Activated CD4-positive, alpha-beta T cell treated with anti-CD3 and anti-CD28 coated beads for 36 hours (primary cell): ENCODE results near the gene AVPR1B. TPM values are rescaled to one million over a fixed set of nuclear protein-coding genes. Genes with fewer than 3 reads are reported as not detected.
A peak's percentile ranks its signal among the peaks of the same experiment; 100 is the strongest.

ENCODE experiments used
- ATAC-seq: fragments of 200-7000 bp; cut with Tn5 transposase; one replicate; pipeline ENCODE4 v1.10.0; 2021; ENCODE audit warnings: mild to moderate bottlenecking, moderate library complexity
- CTCF ChIA-PET: fragments of 350-600 bp; sonication (Branson Sonifier 250); formaldehyde crosslinking; loops from one replicate; lab custom pipeline; 2021; ENCODE audit warnings: antibody characterized with exemption; lab: Charles Lee
- POLR2A ChIA-PET: fragments of 350-600 bp; sonication (Branson Sonifier 250); formaldehyde crosslinking; loops from one replicate; lab custom pipeline; 2021; ENCODE audit warnings: antibody characterized with exemption, inconsistent platforms; lab: Charles Lee
- DNase-seq: peaks from one replicate; pipeline ENCODE4 v3.0.0-alpha.2; 2020
- H3K27ac Mint-ChIP-seq: one replicate; pipeline ENCODE4 v1.8.0; 2021; ENCODE audit warnings: mixed read lengths
- H3K27me3 Mint-ChIP-seq: one replicate; pipeline ENCODE4 v1.8.0; 2021; ENCODE audit warnings: mixed read lengths
- H3K36me3 Mint-ChIP-seq: one replicate; pipeline ENCODE4 v1.8.0; 2021; ENCODE audit warnings: low read depth, mixed read lengths
- H3K4me1 Mint-ChIP-seq: one replicate; pipeline ENCODE4 v1.8.0; 2021; ENCODE audit warnings: mixed read lengths
- H3K4me3 Mint-ChIP-seq: one replicate; pipeline ENCODE4 v1.8.0; 2021; ENCODE audit warnings: mild to moderate bottlenecking, moderate library complexity, mixed read lengths
- H3K9me3 Mint-ChIP-seq: one replicate; pipeline ENCODE4 v1.8.0; 2021; ENCODE audit warnings: low read depth, mixed read lengths
- intact Hi-C, 2 experiments: fragments of 100-400 bp; cut with DNase I in 1 of 2; cut with micrococcal nuclease in 1 of 2; formaldehyde crosslinking; loops; one replicate each; pipeline versions ENCODE4 v1.14.2 to v1.15.1; 2022 to 2024; cut with DNase I, micrococcal nuclease
- total RNA-seq, 2 experiments: library from RNA; stranded (reverse); gene quantifications; one replicate each; pipeline ENCODE4 v1.2.3, GENCODE V29; 2021

The AVPR1B gene, protein sequence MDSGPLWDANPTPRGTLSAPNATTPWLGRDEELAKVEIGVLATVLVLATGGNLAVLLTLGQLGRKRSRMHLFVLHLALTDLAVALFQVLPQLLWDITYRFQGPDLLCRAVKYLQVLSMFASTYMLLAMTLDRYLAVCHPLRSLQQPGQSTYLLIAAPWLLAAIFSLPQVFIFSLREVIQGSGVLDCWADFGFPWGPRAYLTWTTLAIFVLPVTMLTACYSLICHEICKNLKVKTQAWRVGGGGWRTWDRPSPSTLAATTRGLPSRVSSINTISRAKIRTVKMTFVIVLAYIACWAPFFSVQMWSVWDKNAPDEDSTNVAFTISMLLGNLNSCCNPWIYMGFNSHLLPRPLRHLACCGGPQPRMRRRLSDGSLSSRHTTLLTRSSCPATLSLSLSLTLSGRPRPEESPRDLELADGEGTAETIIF
- total RNA-seq = not detected

DNA sequence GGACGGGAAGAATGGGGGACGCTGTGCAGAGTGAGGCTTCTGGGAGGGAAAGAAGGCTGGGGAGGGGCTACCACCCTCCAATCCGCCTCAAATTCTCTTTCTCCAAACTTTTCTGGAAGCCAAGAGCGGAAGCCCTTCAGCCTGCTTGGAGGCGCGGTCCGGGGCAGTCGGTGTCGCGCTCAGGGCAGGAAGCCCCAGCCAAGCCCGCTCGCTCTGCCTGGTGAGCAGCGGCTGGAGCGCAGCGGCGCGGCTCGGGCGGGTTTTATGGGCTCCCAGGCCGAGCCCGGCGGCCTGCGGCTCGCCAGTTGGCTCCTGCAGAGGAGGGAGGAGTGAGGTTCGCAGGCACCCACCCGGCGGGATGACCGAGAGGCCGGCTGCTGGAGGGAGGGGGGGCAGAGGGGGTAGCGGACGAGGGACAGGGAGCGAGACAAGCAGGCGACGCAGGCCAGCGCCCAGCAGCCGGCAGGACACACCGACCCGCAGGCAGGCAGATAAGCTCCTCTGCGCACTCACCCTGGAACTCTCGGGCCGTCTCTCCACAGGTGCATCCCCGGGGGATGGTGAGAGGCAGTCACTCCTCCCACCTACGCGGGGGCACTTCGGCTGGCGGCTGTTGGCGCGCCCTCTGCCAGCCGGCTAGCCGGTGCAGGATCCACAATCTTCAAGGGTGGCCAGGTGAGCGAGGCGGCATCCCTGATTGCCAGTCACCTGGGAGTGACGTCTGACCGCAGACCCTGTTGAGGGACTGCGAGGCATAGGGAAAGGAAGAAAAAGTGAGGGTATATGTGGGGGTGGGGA lies at the start of gene AVPR1B:
Gene AVPR1B, minus strand, starts transcription at position 238 of the 798 bp plus-strand sequence. CDS start 498 bp downstream, outside the sequence.
- ChIA-PET POLR2A (no interaction called here), CTCF (interaction anchor here (0.7 to 1.0 kb wide), 2 partner anchors 9 to 362 kb away, joined by 3 read pairs; no protein-coding TSS in a partner anchor)
- Mint-ChIP-seq H3K4me3 (no peak within 1 kb of the TSS), H3K9me3 (peaks cover 5% of the 10 kb centered on the region), H3K27me3 (peaks cover 38% of the 10 kb centered on the region), H3K27ac (no peak within 1 kb of the TSS), H3K36me3 (peaks cover 3% of the 10 kb centered on the region), H3K4me1 (peaks cover 8% of the 10 kb centered on the region)
- intact Hi-C loops = no loop called here
- peak; percentile 68 for DNase-seq
- peak; percentile 86 for ATAC-seq

DNA sequence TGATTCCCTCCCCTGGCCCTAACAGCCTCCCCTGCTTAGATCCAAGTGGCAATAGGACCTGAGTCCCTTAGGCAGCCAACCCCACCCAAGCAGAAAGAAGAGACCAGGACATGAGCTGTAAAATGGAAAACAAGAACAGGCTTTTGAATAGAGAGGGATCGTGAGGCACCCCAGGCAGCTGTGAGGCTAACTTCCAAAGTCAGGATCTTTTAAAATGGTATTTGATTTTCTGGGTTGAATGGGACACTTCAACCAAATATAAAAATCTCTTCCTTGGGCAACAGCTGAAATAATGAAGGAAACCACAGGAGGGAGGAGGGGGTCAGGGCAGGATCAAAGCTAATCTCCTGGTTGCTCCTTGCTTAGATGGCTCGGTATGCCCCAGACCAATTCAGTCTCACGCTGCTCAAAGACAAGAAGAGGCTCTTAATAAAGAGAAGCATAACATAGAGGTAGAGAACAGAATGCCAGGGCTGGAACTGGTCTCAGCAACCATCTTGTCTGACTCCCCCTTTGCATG lies 28.6 kb upstream of the AVPR1B start:
- peaks cover 8% of the 10 kb centered on the region for H3K27me3 Mint-ChIP-seq
- DNase-seq (no peak), ATAC-seq (no peak)
- ChIA-PET CTCF (interaction anchor here (2.8 kb wide), 1 partner anchor 228 kb away, joined by 7 read pairs; no protein-coding TSS in a partner anchor), POLR2A (no interaction called here)
- intact Hi-C loops = no loop called here
- no peaks in the 10 kb centered on the region for H3K36me3 Mint-ChIP-seq
- no peak overlapping the region for H3K27ac Mint-ChIP-seq
- H3K4me3 Mint-ChIP-seq = no peak overlapping the region
- peaks cover 5% of the 10 kb centered on the region for H3K4me1 Mint-ChIP-seq
- peaks cover 2% of the 10 kb centered on the region for H3K9me3 Mint-ChIP-seq

DNA sequence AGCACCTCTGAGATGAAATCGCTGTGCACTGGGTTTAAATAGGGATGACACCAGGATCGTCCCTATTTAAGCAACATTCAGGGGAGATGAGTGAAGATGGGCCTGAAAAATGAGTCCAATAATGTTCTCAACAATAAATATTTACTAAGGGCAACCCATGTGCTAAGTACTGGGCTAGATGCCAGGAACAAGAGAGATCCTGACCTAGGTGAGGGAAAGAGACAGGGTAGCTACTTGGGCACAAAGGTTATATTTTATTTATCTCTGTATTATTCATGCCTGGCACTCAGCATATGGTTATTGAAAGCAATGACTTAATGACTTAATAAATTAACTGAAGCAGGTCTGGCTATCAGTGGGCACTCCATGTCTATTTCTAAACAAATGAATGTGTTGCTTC lies 27.4 kb upstream of the AVPR1B start:
- ChIA-PET CTCF (interaction anchor here (1.1 to 2.8 kb wide), 3 partner anchors 10 to 226 kb away, joined by 3 to 7 read pairs (median 3); no protein-coding TSS in a partner anchor), POLR2A (no interaction called here)
- Mint-ChIP-seq H3K36me3 (no peaks in the 10 kb centered on the region), H3K27ac (no peak overlapping the region), H3K9me3 (no peaks in the 10 kb centered on the region), H3K4me3 (no peak overlapping the region), H3K27me3 (peaks cover 9% of the 10 kb centered on the region), H3K4me1 (peaks cover 5% of the 10 kb centered on the region)
- intact Hi-C loops = no loop called here
- DNase-seq = no peak
- no peak for ATAC-seq

DNA sequence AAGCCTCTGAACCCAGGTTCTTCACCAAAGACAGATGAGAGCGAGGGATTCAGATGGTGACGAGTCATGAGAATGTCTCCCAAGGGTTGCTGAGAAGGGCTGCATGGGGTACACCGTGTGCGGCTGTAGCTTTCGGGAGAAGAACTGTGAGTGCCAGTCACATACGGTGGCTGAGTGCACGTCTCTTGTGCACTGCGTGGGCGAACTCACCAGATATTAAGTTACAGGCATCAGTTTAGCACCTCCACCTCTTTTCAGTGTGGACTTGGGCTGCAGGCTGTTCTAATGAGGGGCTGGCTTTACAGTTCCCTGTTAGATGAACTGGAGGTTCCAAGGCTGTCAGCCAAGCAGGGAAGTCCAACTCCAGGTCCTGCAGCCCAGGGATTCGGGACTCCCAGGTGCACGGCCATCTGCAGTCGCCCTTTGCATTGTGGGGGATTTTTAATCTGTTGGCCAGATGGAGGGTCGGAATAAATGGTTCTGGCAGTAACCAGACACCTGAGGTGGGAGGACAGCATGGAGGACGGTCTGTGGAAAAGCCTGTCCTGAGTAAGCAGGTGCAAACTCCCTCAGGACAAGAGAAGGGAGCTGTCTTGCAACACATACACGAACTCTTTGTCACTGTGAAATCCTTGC lies 26.5 kb upstream of the AVPR1B start:
- CTCF ChIA-PET = interaction anchor here (1.5 to 2.8 kb wide), 2 partner anchors 9 to 226 kb away, joined by 3 to 7 read pairs; no protein-coding TSS in a partner anchor
- peaks cover 12% of the 10 kb centered on the region for H3K27me3 Mint-ChIP-seq
- intact Hi-C loops = no loop called here
- no peaks in the 10 kb centered on the region for H3K36me3 Mint-ChIP-seq
- POLR2A ChIA-PET = no interaction called here
- no peaks in the 10 kb centered on the region for H3K9me3 Mint-ChIP-seq
- DNase-seq = no peak
- no peak overlapping the region for H3K4me3 Mint-ChIP-seq
- H3K27ac Mint-ChIP-seq = no peak overlapping the region
- no peak for ATAC-seq
- H3K4me1 Mint-ChIP-seq = peaks cover 5% of the 10 kb centered on the region

DNA sequence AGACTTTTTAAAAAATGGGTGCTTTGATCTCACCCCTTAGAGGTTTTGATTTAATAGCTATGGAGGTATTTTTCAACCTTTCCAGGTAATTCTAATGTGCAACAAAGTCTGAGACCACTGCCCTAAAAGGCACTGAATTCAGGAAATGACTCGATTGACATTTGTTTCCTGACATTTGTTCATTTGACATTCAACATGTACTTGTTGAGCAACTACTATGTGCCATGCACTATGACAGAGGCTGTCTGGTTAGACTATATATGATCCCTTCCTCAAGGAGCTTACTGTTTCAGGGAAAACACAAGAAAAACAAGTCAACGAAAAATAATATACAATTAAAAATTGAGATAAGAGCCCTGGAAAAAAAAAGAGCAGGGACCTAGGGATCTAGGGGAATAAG lies 25.6 kb upstream of the AVPR1B start:
- CTCF ChIA-PET = no interaction called here

DNA sequence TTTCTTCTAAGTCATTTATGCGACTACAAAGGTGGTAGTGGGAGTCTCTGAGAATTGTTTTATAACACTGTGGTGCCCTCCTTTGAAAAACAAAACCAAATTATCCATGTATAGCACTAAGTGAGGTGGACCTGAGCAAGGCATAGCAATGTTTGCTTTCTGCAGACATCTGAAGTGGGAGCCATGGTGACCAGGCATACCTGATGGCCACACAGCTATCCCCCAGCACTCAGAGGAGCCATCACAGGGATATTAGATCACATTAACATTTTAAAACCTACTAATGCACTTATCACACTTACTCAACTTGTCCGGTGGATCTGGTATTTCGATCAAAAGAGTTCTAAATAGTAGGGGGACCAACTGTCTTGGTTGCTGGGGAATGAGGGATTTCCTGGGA lies 24.8 kb upstream of the AVPR1B start:
- Mint-ChIP-seq H3K9me3 (no peaks in the 10 kb centered on the region), H3K27ac (no peak overlapping the region), H3K27me3 (peaks cover 15% of the 10 kb centered on the region), H3K4me3 (no peak overlapping the region), H3K36me3 (no peaks in the 10 kb centered on the region), H3K4me1 (peaks cover 5% of the 10 kb centered on the region)
- no peak for ATAC-seq
- CTCF ChIA-PET = no interaction called here
- intact Hi-C loops = no loop called here
- POLR2A ChIA-PET = no interaction called here
- DNase-seq = no peak

More for the DNA sequence above, 25.6 kb upstream of the AVPR1B start:
- intact Hi-C loops = no loop called here
- no peak for DNase-seq
- peaks cover 12% of the 10 kb centered on the region for H3K27me3 Mint-ChIP-seq
- no peaks in the 10 kb centered on the region for H3K36me3 Mint-ChIP-seq
- POLR2A ChIA-PET = no interaction called here
- H3K4me1 Mint-ChIP-seq = peaks cover 5% of the 10 kb centered on the region
- no peak overlapping the region for H3K27ac Mint-ChIP-seq
- no peak overlapping the region for H3K4me3 Mint-ChIP-seq
- no peaks in the 10 kb centered on the region for H3K9me3 Mint-ChIP-seq
- no peak for ATAC-seq

DNA sequence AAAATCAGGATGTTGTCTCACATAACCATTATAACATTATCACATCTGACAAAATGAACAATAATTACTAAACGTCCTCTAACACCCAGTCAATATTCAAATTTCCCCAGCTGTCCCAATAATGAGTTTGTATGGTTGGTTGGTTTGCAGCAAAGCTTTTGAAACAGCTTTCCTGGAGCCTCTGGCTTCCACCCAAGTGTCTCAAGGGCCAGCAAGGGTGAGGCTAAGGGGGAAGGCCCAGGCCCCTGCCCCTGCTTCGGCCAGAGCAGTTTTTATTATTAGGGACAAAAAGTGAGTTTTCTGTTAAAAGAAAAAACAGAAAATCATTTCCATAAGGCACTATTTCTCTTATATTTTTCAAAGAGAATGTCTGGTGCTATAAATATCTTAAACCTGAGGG lies 19.1 kb upstream of the AVPR1B start:
- ATAC-seq (no peak), DNase-seq (no peak)
- intact Hi-C loops = no loop called here
- CTCF ChIA-PET = no interaction called here
- Mint-ChIP-seq H3K36me3 (no peaks in the 10 kb centered on the region), H3K4me1 (no peaks in the 10 kb centered on the region), H3K27ac (no peak overlapping the region), H3K27me3 (peaks cover 6% of the 10 kb centered on the region), H3K9me3 (no peaks in the 10 kb centered on the region), H3K4me3 (no peak overlapping the region)
- POLR2A ChIA-PET = no interaction called here

DNA sequence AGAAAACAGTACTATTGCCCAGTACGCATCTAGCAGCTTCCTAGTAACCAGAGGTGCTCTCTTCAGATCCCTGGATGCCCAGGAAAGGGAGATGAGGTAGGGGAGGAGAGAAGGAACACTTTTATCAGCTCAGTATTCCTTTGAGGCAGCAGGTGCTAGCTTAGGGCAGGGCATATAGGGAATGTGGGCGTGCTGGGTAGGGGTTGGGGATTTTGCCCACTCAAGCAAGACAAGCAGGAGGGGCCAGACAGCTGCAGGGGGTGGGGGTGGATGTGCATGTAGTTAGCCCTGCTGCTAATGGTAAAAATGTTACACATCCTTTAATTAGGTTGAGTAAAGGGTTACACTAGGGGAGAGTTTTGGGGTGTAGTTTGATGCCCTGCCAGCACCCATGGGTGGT lies 18.1 kb upstream of the AVPR1B start:
- ChIA-PET CTCF (interaction anchor here (1.0 to 1.7 kb wide), 3 partner anchors 9 to 105 kb away, joined by 3 to 5 read pairs (median 4); no protein-coding TSS in a partner anchor), POLR2A (no interaction called here)
- Mint-ChIP-seq H3K4me3 (no peak overlapping the region), H3K36me3 (no peaks in the 10 kb centered on the region), H3K4me1 (no peaks in the 10 kb centered on the region), H3K27ac (no peak overlapping the region), H3K27me3 (peaks cover 8% of the 10 kb centered on the region), H3K9me3 (no peaks in the 10 kb centered on the region)
- DNase-seq = no peak
- ATAC-seq = no peak
- intact Hi-C loops = no loop called here

DNA sequence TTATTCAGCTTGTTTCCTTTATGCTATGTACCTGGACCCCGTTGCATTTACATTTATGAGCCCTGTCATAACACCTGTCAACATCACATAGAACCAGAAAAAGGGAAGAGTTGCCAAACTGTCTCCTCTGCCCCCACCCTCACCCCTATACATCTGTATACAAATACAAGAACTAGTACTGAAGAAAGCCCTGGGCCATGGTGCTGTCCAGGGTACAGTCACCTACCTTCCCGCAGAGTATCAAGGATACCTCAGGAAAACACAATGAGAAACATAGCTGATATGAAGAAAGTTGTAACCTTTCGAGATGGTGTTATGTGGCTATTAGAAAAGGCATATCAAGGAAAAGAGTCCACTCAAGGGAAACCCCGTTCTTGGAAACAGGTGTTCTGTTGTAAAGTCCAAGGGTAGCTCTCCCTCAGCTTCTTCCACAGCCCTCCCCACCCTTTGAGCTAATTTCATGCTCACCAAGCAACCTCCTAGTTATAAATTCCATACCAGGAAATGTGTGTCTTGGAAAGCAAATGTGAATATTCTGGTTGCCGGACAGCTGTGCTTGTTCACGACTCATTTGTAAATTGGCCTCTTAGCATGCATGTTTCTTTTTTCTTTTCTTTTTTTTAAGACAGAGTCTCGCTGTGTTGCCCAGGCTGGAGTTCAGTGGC lies 16.7 kb upstream of the AVPR1B start:
- intact Hi-C loops = no loop called here
- CTCF ChIA-PET = interaction anchor here (0.6 to 1.7 kb wide), 3 partner anchors 28 to 205 kb away, joined by 3 to 4 read pairs (median 3); no protein-coding TSS in a partner anchor

DNA sequence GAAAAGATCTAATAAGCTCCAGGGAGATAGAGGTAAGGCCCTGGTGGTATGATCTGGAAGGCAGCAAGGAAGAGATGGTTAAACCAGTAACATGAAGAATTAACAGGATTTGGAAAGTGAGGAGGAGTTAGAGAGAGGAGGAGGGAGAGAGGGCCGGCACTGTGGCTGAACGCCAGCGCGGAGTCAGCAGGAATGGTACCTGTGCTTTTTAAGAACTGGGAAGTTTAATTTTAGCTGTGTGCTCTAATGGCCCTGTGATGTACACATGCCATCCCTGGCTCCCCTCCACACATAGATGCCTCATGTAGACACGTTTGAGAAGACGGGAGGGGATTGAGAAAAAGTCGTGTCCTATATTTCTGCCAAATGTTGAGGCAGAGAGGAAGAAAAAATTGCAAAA lies 13.8 kb upstream of the AVPR1B start:
- ATAC-seq = no peak
- intact Hi-C loops = no loop called here
- H3K4me3 Mint-ChIP-seq = no peak overlapping the region
- H3K4me1 Mint-ChIP-seq = no peaks in the 10 kb centered on the region
- peaks cover 10% of the 10 kb centered on the region for H3K27me3 Mint-ChIP-seq
- H3K27ac Mint-ChIP-seq = no peak overlapping the region
- ChIA-PET CTCF (interaction anchor here (0.6 kb wide), 1 partner anchor 366 kb away, joined by 3 read pairs; no protein-coding TSS in a partner anchor), POLR2A (no interaction called here)
- H3K36me3 Mint-ChIP-seq = no peaks in the 10 kb centered on the region
- DNase-seq = no peak
- no peaks in the 10 kb centered on the region for H3K9me3 Mint-ChIP-seq

More for the DNA sequence above, 16.7 kb upstream of the AVPR1B start:
- Mint-ChIP-seq H3K27ac (no peak overlapping the region), H3K4me1 (no peaks in the 10 kb centered on the region), H3K27me3 (peaks cover 6% of the 10 kb centered on the region), H3K9me3 (no peaks in the 10 kb centered on the region), H3K36me3 (no peaks in the 10 kb centered on the region), H3K4me3 (no peak overlapping the region)
- DNase-seq (no peak), ATAC-seq (no peak)
- POLR2A ChIA-PET = no interaction called here
